Activated T-cell treated with anti-CD3 and anti-CD28 coated beads for 1 hour (primary cell): ENCODE data around the gene NKX1-1.

ENCODE experiments used
- DNase-seq: peaks from one replicate; pipeline ENCODE4 v3.0.0-alpha.2; 2020; ENCODE audit warnings: low read depth

Gene NKX1-1

GRCh38 chr4:1359976-1360375 is 46.3 kb downstream of the NKX1-1 start:
- no peak for DNase-seq

- no peak for DNase-seq
Measured at GRCh38 chr4:1359144-1359501, 47.1 kb downstream of the NKX1-1 start.

- DNase-seq, result no peak
Measured at GRCh38 chr4:1358421-1359143, 47.7 kb downstream of the NKX1-1 start.

- DNase-seq, result no peak
Measured at GRCh38 chr4:1357356-1358248, 48.6 kb downstream of the NKX1-1 start.

GRCh38 chr4:1356181-1356998 is 49.9 kb downstream of the NKX1-1 start:
- DNase-seq, result peak; percentile 52

- DNase-seq, result no peak
Measured at GRCh38 chr4:1355378-1355777, 50.9 kb downstream of the NKX1-1 start.

- no peak for DNase-seq
Measured at GRCh38 chr4:1354983-1355275, 51.3 kb downstream of the NKX1-1 start.

- DNase-seq, result no peak
Measured at GRCh38 chr4:1354136-1354982, 51.9 kb downstream of the NKX1-1 start.

- no peak for DNase-seq
Measured at GRCh38 chr4:1353186-1354055, 52.8 kb downstream of the NKX1-1 start.
